ENCODE data around the gene SORL1. TPM values are rescaled to one million over a fixed set of nuclear protein-coding genes. Genes with fewer than 3 reads are reported as not detected.

Gene SORL1
- total and polyA plus RNA-seq, 2 experiments from 2014 or later: 0.26 to 0.54 TPM

DNA sequence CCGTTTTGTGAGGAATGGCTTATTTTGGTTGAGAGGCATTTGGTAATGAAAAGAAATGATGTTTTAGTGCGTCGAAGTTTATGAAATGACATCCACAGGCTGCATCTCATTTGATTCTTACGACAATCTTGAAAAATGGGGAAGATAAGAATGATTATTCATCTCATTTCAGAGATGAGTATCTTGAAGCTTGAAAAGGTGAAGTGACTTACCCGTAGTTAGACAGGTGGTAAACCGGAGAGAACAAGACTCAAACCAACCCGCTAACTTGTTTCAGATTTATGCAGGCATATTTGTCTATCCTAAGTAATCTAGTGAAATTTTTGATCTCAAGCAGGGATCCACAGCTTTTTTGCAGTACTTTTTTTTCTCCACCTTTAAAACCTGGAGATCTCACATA lies 9.7 kb downstream of the SORL1 start:
- Histone ChIP-seq H3K9ac (no peak overlapping the region), H3K9me3 (ENCODE audit: low read depth) (no peaks in the 10 kb centered on the region), H4K20me1 (ENCODE audit: insufficient read depth) (no peaks in the 10 kb centered on the region), H3K27me3 (replicated peaks; ENCODE audit: insufficient read depth) (0 out of 2 replicates have a peak, but pooled peaks cover 8% of the 10 kb centered on the region), H3K36me3 (ENCODE audit: low read depth) (no peaks in the 10 kb centered on the region), H3F3A (ENCODE audit: insufficient read depth) (peaks cover 36% of the 10 kb centered on the region), H3K9me2 (ENCODE audit: insufficient read depth) (no peaks in the 10 kb centered on the region), H2AFZ (no peak overlapping the region), H3K27ac (no peak overlapping the region), H3K79me2 (ENCODE audit: insufficient read depth) (no peaks in the 10 kb centered on the region), H3K4me3 (no peak overlapping the region), H3K4me2 (ENCODE audit: unreplicated experiment) (no peak overlapping the region), H3K4me1 (ENCODE audit: insufficient read depth) (peaks cover 26% of the 10 kb centered on the region)
- 94 to 95% methylated on average over 7 of the region's 7 CpGs for WGBS, 2 experiments (ENCODE audit: low coverage in 1 of 2, low lambda C conversion rate in 2 of 2, missing lambda C conversion rate in 2 of 2)
- in situ Hi-C loops (cut with MboI): no loop called here
- DNase-seq: no peak
- TF ChIP-seq EZH2phosphoT487 (IDR thresholded peaks at IDR 0.05; ENCODE audit: insufficient read depth, low read depth) (no peak), EZH2 (IDR thresholded peaks at IDR 0.05; ENCODE audit: insufficient read depth, poor library complexity, severe bottlenecking) (no peak)

DNA sequence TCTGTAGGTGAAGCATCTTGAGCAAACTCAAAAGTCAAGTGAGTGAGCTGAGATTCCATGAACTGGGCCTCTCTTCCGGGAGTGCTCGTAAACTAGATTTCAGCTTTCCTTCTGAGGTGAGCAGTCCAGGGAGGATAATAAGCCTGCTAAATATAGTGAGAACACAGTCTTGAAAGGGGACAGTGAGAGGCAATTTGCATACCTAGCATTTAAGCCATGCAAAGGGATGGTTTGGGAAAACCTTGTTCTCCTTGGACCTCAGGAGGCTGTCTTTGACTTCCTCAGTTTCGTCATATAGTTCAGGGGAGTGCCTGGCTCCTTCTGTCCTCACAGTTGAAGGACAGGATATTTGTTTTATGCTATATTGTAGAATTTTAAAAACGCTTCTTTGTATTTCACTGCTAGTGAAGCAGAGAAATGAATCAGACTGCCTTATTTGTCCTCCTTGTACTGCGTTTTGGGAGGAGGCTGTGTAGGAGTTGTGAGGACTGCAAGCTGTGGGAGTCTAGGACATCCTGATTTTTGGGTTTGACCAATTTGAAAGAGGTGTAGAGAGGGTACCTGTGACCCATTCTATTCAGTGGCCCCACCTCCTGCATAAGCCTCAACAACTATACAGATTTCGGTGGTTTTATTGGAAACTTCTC lies 11.7 kb downstream of the SORL1 start:
- H3F3A ChIP-seq (ENCODE audit: insufficient read depth): peaks cover 40% of the 10 kb centered on the region
- 0 out of 2 replicates have a peak, but pooled peaks cover 4% of the 10 kb centered on the region for H3K27me3 ChIP-seq (replicated peaks; ENCODE audit: insufficient read depth)
- no peaks in the 10 kb centered on the region for H3K9me2 ChIP-seq (ENCODE audit: insufficient read depth)
- H3K4me2 ChIP-seq (ENCODE audit: unreplicated experiment): no peak overlapping the region
- 0 out of 2 replicates have a peak overlapping the region, but pooled peaks have one; percentile 1 for H3K27ac ChIP-seq
- H4K20me1 ChIP-seq (ENCODE audit: insufficient read depth): no peaks in the 10 kb centered on the region
- no peak overlapping the region for H3K9ac ChIP-seq
- H3K9me3 ChIP-seq (ENCODE audit: low read depth): no peaks in the 10 kb centered on the region
- no peaks in the 10 kb centered on the region for H3K79me2 ChIP-seq (ENCODE audit: insufficient read depth)
- peaks cover 40% of the 10 kb centered on the region for H3K4me1 ChIP-seq (ENCODE audit: insufficient read depth)
- no peak for DNase-seq
- no peak overlapping the region for H2AFZ ChIP-seq
- WGBS, 2 experiments (ENCODE audit: low coverage in 1 of 2, low lambda C conversion rate in 2 of 2, missing lambda C conversion rate in 2 of 2): 96 to 97% methylated on average over 6 of the region's 6 CpGs
- in situ Hi-C loops (cut with MboI): no loop called here
- TF ChIP-seq EZH2 (IDR thresholded peaks at IDR 0.05; ENCODE audit: insufficient read depth, poor library complexity, severe bottlenecking): no peak
- TF ChIP-seq EZH2phosphoT487 (IDR thresholded peaks at IDR 0.05; ENCODE audit: insufficient read depth, low read depth): no peak
- H3K36me3 ChIP-seq (ENCODE audit: low read depth): no peaks in the 10 kb centered on the region
- H3K4me3 ChIP-seq: no peak overlapping the region

DNA sequence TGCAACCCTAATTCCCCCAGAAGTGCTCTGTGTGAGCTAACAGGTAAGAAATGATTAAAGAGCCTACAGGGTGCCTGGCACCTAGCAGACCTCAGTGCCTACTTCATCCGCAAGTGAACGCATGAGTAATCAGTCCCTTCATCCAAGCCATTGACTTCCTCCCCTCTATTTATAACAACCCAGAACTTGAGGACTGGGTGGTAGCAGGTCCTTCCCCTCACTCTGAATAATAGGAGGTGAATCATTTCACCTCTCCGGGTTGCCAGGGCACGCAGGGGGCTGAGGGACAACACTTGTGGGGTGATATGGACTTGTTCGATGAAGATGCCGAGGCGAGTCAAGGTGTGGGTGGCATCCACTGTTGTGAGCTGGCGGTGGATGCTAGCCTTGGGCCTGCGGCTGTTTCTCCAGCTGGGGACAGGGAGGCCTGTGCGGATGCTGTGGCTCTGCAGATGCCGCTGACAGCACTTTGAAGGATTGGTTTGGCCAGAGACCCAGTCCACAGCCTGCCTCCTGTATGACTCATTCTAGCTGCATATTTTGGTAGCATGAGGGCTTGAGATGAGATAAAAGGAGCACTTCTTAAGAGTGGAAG lies 12.3 kb downstream of the SORL1 start:
- no peaks in the 10 kb centered on the region for H3K9me2 ChIP-seq (ENCODE audit: insufficient read depth)
- 0 out of 2 replicates have a peak overlapping the region, but pooled peaks have one; percentile 1 for H3K27ac ChIP-seq
- peak overlapping the region; percentile 55 for H3K4me2 ChIP-seq (ENCODE audit: unreplicated experiment)
- in situ Hi-C loops (cut with MboI): no loop called here
- no peaks in the 10 kb centered on the region for H3K79me2 ChIP-seq (ENCODE audit: insufficient read depth)
- H3K4me1 ChIP-seq (ENCODE audit: insufficient read depth): peaks cover 40% of the 10 kb centered on the region
- H3K9me3 ChIP-seq (ENCODE audit: low read depth): no peaks in the 10 kb centered on the region
- no peak overlapping the region for H3K9ac ChIP-seq
- H4K20me1 ChIP-seq (ENCODE audit: insufficient read depth): no peaks in the 10 kb centered on the region
- 4 to 6% methylated on average over 11 of the region's 11 CpGs for WGBS, 2 experiments (ENCODE audit: low coverage in 1 of 2, low lambda C conversion rate in 2 of 2, missing lambda C conversion rate in 2 of 2)
- TF ChIP-seq EZH2phosphoT487 (IDR thresholded peaks at IDR 0.05; ENCODE audit: insufficient read depth, low read depth): no peak
- TF ChIP-seq EZH2 (IDR thresholded peaks at IDR 0.05; ENCODE audit: insufficient read depth, poor library complexity, severe bottlenecking): no peak
- no peak overlapping the region for H3K4me3 ChIP-seq
- H2AFZ ChIP-seq: no peak overlapping the region
- DNase-seq: peak; percentile 90
- H3K27me3 ChIP-seq (replicated peaks; ENCODE audit: insufficient read depth): no peaks in the 10 kb centered on the region
- peaks cover 40% of the 10 kb centered on the region for H3F3A ChIP-seq (ENCODE audit: insufficient read depth)
- H3K36me3 ChIP-seq (ENCODE audit: low read depth): no peaks in the 10 kb centered on the region

DNA sequence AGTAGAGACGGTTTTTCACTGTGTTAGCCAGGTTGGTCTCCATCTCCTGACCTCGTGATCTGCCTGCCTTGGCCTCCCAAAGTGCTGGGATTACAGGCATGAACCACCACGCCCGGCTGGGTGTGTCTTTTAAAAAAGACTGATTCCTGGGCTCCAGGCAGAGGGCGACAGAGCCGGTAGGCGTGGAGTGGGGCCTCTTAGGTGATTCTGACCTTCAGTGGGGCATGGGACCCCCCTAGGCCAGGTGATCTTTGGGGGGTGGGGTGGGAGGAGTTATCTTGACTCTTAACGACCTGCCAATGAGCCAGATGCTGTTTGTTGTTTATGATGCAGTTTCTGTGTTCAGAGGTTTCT lies 13.6 kb downstream of the SORL1 start:
- H3K9me2 ChIP-seq (ENCODE audit: insufficient read depth): no peaks in the 10 kb centered on the region
- H3K4me1 ChIP-seq (ENCODE audit: insufficient read depth): peaks cover 40% of the 10 kb centered on the region
- no peak overlapping the region for H3K9ac ChIP-seq
- H3K4me3 ChIP-seq: no peak overlapping the region
- no peaks in the 10 kb centered on the region for H4K20me1 ChIP-seq (ENCODE audit: insufficient read depth)
- peak overlapping the region; percentile 56 for H3K4me2 ChIP-seq (ENCODE audit: unreplicated experiment)
- in situ Hi-C loops (cut with MboI): no loop called here
- no peaks in the 10 kb centered on the region for H3K27me3 ChIP-seq (replicated peaks; ENCODE audit: insufficient read depth)
- no peaks in the 10 kb centered on the region for H3K9me3 ChIP-seq (ENCODE audit: low read depth)
- WGBS, 2 experiments (ENCODE audit: low coverage in 1 of 2, low lambda C conversion rate in 2 of 2, missing lambda C conversion rate in 2 of 2): 74 to 76% methylated on average over 8 of the region's 8 CpGs
- no peaks in the 10 kb centered on the region for H3K36me3 ChIP-seq (ENCODE audit: low read depth)
- no peak for DNase-seq
- H3K79me2 ChIP-seq (ENCODE audit: insufficient read depth): no peaks in the 10 kb centered on the region
- H3F3A ChIP-seq (ENCODE audit: insufficient read depth): peaks cover 40% of the 10 kb centered on the region
- TF ChIP-seq EZH2 (IDR thresholded peaks at IDR 0.05; ENCODE audit: insufficient read depth, poor library complexity, severe bottlenecking) (no peak), EZH2phosphoT487 (IDR thresholded peaks at IDR 0.05; ENCODE audit: insufficient read depth, low read depth) (no peak)
- H3K27ac ChIP-seq: no peak overlapping the region
- no peak overlapping the region for H2AFZ ChIP-seq

All from GM23248 (cell line).